Effector memory CD8-positive, alpha-beta T cell (primary cell): ENCODE results near the gene SMC5.

ENCODE experiments used
- ATAC-seq: fragments of 150-1000 bp; cut with Tn5 transposase; replicated peaks from 2 replicates; pipeline ENCODE4 v1.10.0; 2021; ENCODE audit warnings: mild to moderate bottlenecking, moderate library complexity
- DNase-seq, 3 experiments: peaks; one replicate each; pipeline ENCODE4 v3.0.0; 2021
- H3K27ac Mint-ChIP-seq, 2 donors: one replicate each; pipeline ENCODE4 v1.8.0; 2022; ENCODE audit warnings: mild to moderate bottlenecking in 2 of 2, mixed read lengths in 2 of 2, moderate library complexity in 2 of 2
- H3K27me3 Mint-ChIP-seq, 2 donors: one replicate each; pipeline ENCODE4 v1.8.0; 2022; ENCODE audit warnings: mixed read lengths in 2 of 2
- H3K36me3 Mint-ChIP-seq: one replicate; pipeline ENCODE4 v1.8.0; 2022; ENCODE audit warnings: mild to moderate bottlenecking, moderate library complexity, mixed read lengths; ENCODE audit not compliant: insufficient read depth
- H3K4me1 Mint-ChIP-seq, 2 donors: one replicate each; pipeline ENCODE4 v1.8.0; 2022; ENCODE audit warnings: low read depth in 2 of 2, mixed read lengths in 2 of 2
- H3K4me3 Mint-ChIP-seq, 2 donors: one replicate each; pipeline ENCODE4 v1.8.0; 2022; ENCODE audit warnings: mild to moderate bottlenecking in 2 of 2, mixed read lengths in 2 of 2, moderate library complexity in 2 of 2
- H3K9me3 Mint-ChIP-seq, 2 donors: one replicate each; pipeline ENCODE4 v1.8.0; 2022; ENCODE audit warnings: mixed read lengths in 2 of 2

SMC5 gene

GRCh38 chr9:70404261-70404660 lies 145.5 kb downstream of the SMC5 start:
- ATAC-seq (no peak), DNase-seq (no peak)
- Mint-ChIP-seq H3K4me3 (no peak overlapping the region), H3K27ac (peak overlapping the region in 1 of 2 donors; percentile 44), H3K9me3 (no peaks in the 10 kb centered on the region), H3K4me1 (peaks cover 41 to 60% of the 10 kb centered on the region in 2 donors), H3K27me3 (no peaks in the 10 kb centered on the region), H3K36me3 (peaks cover 16% of the 10 kb centered on the region)
